Naive thymus-derived CD4-positive, alpha-beta T cell (primary cell): Measurements from ENCODE around the gene YBX2. TPM values are rescaled to one million over a fixed set of nuclear protein-coding genes. Genes with fewer than 3 reads are reported as not detected.

Experiments
- ATAC-seq: fragments of 150-1000 bp; cut with Tn5 transposase; 2 replicates; pipeline ENCODE4 v1.10.0; 2021; ENCODE audit warnings: mild to moderate bottlenecking, moderate library complexity
- CTCF ChIA-PET: fragments of 350-600 bp; sonication (Branson Sonifier 250); formaldehyde crosslinking; loops from one replicate; lab custom pipeline; 2021; ENCODE audit warnings: antibody characterized with exemption; lab: Charles Lee
- POLR2A ChIA-PET: fragments of 350-600 bp; sonication (Branson Sonifier 250); formaldehyde crosslinking; loops from one replicate; lab custom pipeline; 2021; ENCODE audit warnings: antibody characterized with exemption, inconsistent platforms; lab: Charles Lee
- DNase-seq, 9 donors: peaks; one replicate each; pipeline versions ENCODE4 v3.0.0 to v3.0.0-alpha.2; 2020 to 2022; ENCODE audit warnings: mixed read lengths in 1 of 9
- H3K27ac ChIP-seq: one replicate; pipeline ENCODE4 v1.7.0; 2013; ENCODE audit warnings: mild to moderate bottlenecking, low read depth, low read length, moderate library complexity
- H3K27me3 ChIP-seq, 2 donors: one replicate each; pipeline ENCODE4 v1.7.0; 2013; ENCODE audit warnings: low read length in 2 of 2, mild to moderate bottlenecking in 2 of 2, moderate library complexity in 2 of 2; ENCODE audit not compliant: control insufficient read depth in 2 of 2, insufficient read depth in 2 of 2
- H3K36me3 ChIP-seq, 3 experiments: 1 replicate in 2 of 3; 2 replicates in 1 of 3; pipeline ENCODE4 v1.7.0; 2013; ENCODE audit warnings: low read length in 3 of 3, mild to moderate bottlenecking in 3 of 3, moderate library complexity in 1 of 3; ENCODE audit not compliant: insufficient read depth in 3 of 3, control insufficient read depth in 2 of 3
- H3K4me1 ChIP-seq, 2 donors: one replicate each; pipeline ENCODE4 v1.7.0; 2013; ENCODE audit warnings: low read length in 2 of 2, mild to moderate bottlenecking in 2 of 2, moderate library complexity in 1 of 2; ENCODE audit not compliant: control insufficient read depth in 2 of 2, insufficient read depth in 2 of 2
- H3K4me3 ChIP-seq: 2 replicates; pipeline ENCODE4 v1.7.0; 2013; ENCODE audit warnings: mild to moderate bottlenecking, low read length
- H3K9me3 ChIP-seq, 3 experiments: 1 replicate in 2 of 3; 2 replicates in 1 of 3; pipeline ENCODE4 v1.7.0; 2013; ENCODE audit warnings: low read length in 3 of 3; ENCODE audit not compliant: control insufficient read depth in 2 of 3
- H3K27ac Mint-ChIP-seq, 9 donors: one replicate each; pipeline ENCODE4 v1.8.0; 2020 to 2022; ENCODE audit warnings: mixed read lengths in 9 of 9, mild to moderate bottlenecking in 8 of 9, moderate library complexity in 5 of 9, inconsistent platforms in 2 of 9
- H3K27me3 Mint-ChIP-seq, 5 donors: one replicate each; pipeline ENCODE4 v1.8.0; 2021 to 2022; ENCODE audit warnings: mixed read lengths in 5 of 5, mild to moderate bottlenecking in 1 of 5
- H3K36me3 Mint-ChIP-seq, 5 donors: one replicate each; pipeline ENCODE4 v1.8.0; 2020 to 2022; ENCODE audit warnings: mixed read lengths in 5 of 5, mild to moderate bottlenecking in 3 of 5, inconsistent platforms in 1 of 5
- H3K4me1 Mint-ChIP-seq, 7 donors: one replicate each; pipeline ENCODE4 v1.8.0; 2020 to 2022; ENCODE audit warnings: mixed read lengths in 7 of 7, mild to moderate bottlenecking in 3 of 7, inconsistent platforms in 1 of 7
- H3K4me3 Mint-ChIP-seq, 10 donors: one replicate each; pipeline ENCODE4 v1.8.0; 2020 to 2022; ENCODE audit warnings: mild to moderate bottlenecking in 10 of 10, mixed read lengths in 10 of 10, moderate library complexity in 6 of 10, inconsistent platforms in 2 of 10
- H3K9me3 Mint-ChIP-seq, 11 donors: one replicate each; pipeline ENCODE4 v1.8.0; 2020 to 2022; ENCODE audit warnings: mixed read lengths in 11 of 11, mild to moderate bottlenecking in 4 of 11, inconsistent platforms in 1 of 11, moderate library complexity in 1 of 11
- intact Hi-C, 2 donors: fragments of 100-400 bp; cut with micrococcal nuclease; formaldehyde crosslinking; loops; one replicate each; pipeline ENCODE4 v1.15.1; 2023
- polyA plus RNA-seq, 2 donors: library from polyadenylated mRNA; unstranded; fragments of 300-500 nt; fragmentation: Illumina TruSeq; gene quantifications; one replicate each; pipeline ENCODE4 v1.2.3, GENCODE V29; 2021
- total RNA-seq, 6 experiments: library from RNA in 5 of 6; stranded (reverse) in 5 of 6; gene quantifications; 1 replicate in 5 of 6; 2 replicates in 1 of 6; pipeline ENCODE4 v1.2.3 and lab custom pipeline; 2021 to 2026

YBX2 gene
- total and polyA plus RNA-seq, 7 experiments from 2014 or later: 0.27 to 0.64 (median 0.40) TPM; not detected in 4

- H3K36me3 Mint-ChIP-seq: peaks cover 5 to 31% (median 19%) of the 10 kb centered on the region in 5 donors
- Histone ChIP-seq H3K4me3 (peak overlapping the region; percentile 100), H3K4me1 (peaks cover 22 to 28% of the 10 kb centered on the region in 2 donors), H3K27ac (peak overlapping the region; percentile 92), H3K9me3 (no peaks in the 10 kb centered on the region), H3K36me3 (peaks cover 13 to 45% (median 21%) of the 10 kb centered on the region in 3 experiments), H3K27me3 (no peaks in the 10 kb centered on the region)
- ChIA-PET POLR2A (interaction anchor here (0.6 to 14.4 kb wide), 17 partner anchors 7 to 1774 kb away, joined by 3 to 265 read pairs (median 4); partner anchors contain the start of genes ACADVL, ACAP1, CTDNEP1 and DHX33), CTCF (interaction anchor here (0.7 to 1.8 kb wide), 4 partner anchors 9 to 191 kb away, joined by 3 to 6 read pairs (median 4); partner anchors contain the start of genes ACADVL, CTDNEP1, DLG4 and ELP5)
- H3K27me3 Mint-ChIP-seq: peaks cover 0 to 5% (median 0%) of the 10 kb centered on the region in 5 donors
- H3K27ac Mint-ChIP-seq: peak overlapping the region; percentile 96 to 100 (median 98)
- intact Hi-C loops: loop anchor here (2.0 to 5.0 kb wide), 3 partner anchors 208 to 591 kb away; partner anchors contain the start of genes C17orf100 (in 1 of the 2) and MED31 (in 1 of the 2)
- peak; percentile 85 to 96 (median 94) for DNase-seq
- H3K9me3 Mint-ChIP-seq: peaks cover 0 to 9% (median 0%) of the 10 kb centered on the region in 11 donors
- peak overlapping the region; percentile 88 to 98 (median 96) for H3K4me3 Mint-ChIP-seq
- ATAC-seq: peak; percentile 66
- H3K4me1 Mint-ChIP-seq: peaks cover 23 to 46% (median 36%) of the 10 kb centered on the region in 7 donors
Measured at GRCh38 chr17:7242717-7243452, 51.6 kb downstream of the YBX2 start.

DNA sequence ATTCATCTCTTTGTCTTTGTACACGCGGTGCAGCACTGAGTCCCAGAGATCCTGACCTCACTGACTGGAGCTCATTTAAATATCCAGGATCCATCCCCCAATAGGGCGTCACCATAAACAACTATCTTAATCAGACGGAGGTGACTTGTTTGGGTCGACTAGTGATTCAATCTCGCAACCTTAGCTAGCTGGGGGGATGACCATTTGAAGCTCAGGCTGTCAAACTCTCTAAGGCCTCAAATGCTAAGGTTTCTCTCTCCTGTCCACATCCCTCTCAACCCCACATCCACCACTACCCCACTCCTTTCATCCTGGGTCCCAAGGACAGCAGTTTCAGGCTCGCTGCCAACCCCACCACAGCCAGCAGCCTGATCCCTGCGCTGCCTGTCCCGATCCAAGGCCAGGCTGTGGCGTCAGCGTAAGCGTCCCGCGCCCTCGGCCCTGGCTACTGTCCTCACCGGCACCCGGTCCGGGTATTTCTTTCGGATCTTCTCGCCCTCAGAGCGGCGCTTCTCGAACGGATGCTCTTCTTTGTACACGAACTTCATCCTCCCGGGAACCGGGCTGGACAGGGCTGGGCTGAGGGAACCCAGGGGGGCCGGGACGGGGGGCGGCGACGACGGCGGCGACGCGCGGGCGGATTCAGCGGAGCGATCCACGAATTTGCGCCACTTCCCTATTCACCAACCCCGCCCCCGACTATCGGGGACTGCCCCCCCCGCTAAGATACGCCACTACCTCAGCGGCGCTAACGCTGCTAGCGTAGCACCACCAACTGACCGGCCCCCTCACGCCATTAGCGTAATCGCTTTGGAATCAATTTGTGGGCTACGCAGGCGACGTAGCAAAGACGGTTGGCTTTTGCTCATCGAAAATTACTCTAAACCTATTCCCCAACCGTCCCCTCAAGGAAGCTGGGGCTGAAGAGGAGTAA, 52.4 kb downstream of the YBX2 start, which contains the start of gene GABARAP:
TSS of gene GABARAP (minus strand) at position 667 of the 934 bp plus-strand sequence. CDS start at position 548, 119 bp downstream.
- peaks cover 13 to 44% (median 21%) of the 10 kb centered on the region in 3 experiments for H3K36me3 ChIP-seq
- peaks cover 7 to 31% (median 20%) of the 10 kb centered on the region in 5 donors for H3K36me3 Mint-ChIP-seq
- ChIA-PET POLR2A (interaction anchor here (0.6 to 14.4 kb wide), 21 partner anchors 8 to 1773 kb away, joined by 3 to 265 read pairs (median 4); partner anchors contain the start of genes ACADVL, ACAP1, CTDNEP1 and DHX33), CTCF (interaction anchor here (0.7 to 1.8 kb wide), 5 partner anchors 10 to 273 kb away, joined by 3 to 6 read pairs (median 4); partner anchors contain the start of genes ACADVL, CTDNEP1, DLG4 and ELP5)
- peaks cover 0 to 9% (median 0%) of the 10 kb centered on the region in 11 donors for H3K9me3 Mint-ChIP-seq
- H3K4me3 Mint-ChIP-seq: peak within 1 kb of the TSS; percentile 88 to 98 (median 96)
- intact Hi-C loops: loop anchor here (2.0 to 5.0 kb wide), 3 partner anchors 207 to 590 kb away; partner anchors contain the start of genes C17orf100 (in 1 of the 2) and MED31 (in 1 of the 2)
- peak; percentile 81 to 92 (median 89) for DNase-seq
- peaks cover 22 to 33% of the 10 kb centered on the region in 2 donors for H3K4me1 ChIP-seq
- peak within 1 kb of the TSS; percentile 92 for H3K27ac ChIP-seq
- H3K9me3 ChIP-seq: no peaks in the 10 kb centered on the region
- H3K27ac Mint-ChIP-seq: peak within 1 kb of the TSS; percentile 96 to 100 (median 98)
- H3K4me3 ChIP-seq: peak within 1 kb of the TSS; percentile 100
- ATAC-seq: peak; percentile 65
- peaks cover 0 to 5% (median 0%) of the 10 kb centered on the region in 5 donors for H3K27me3 Mint-ChIP-seq
- H3K4me1 Mint-ChIP-seq: peaks cover 27 to 51% (median 40%) of the 10 kb centered on the region in 7 donors
- H3K27me3 ChIP-seq: no peaks in the 10 kb centered on the region

DNA sequence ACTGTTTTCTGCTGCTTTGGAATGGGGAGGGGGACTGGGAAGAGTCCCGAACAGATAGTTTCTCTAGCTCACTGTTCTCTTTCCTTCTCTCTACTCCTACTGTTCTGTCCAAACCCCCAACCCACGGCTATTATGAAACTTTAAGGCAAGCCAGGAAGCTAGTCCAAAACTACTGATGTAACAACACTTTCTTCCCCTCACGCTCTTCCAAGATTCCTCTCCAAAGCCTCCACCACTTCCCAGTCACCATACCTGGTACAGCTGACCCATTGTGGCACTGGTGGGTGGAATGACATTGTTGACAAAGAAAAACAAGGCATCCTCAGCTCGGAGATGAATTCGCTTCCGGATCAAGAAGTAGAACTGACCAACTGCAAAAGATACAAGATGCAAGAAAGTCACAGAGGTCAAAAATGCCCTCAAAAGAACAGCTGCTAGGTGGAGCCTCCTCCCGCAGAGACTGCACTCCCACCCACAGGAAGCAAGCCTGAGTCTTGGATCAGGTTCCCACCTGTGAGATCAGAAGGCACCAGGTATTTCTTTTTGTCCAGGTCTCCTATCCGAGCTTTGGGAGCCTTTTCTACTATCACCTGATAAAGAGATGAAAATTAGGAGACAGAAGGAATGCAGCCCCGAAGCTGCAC, 53.2 kb downstream of the YBX2 start:
- H3K36me3 ChIP-seq: peaks cover 8 to 44% (median 19%) of the 10 kb centered on the region in 3 experiments
- ATAC-seq (no peak), DNase-seq (no peak)
- intact Hi-C loops: loop anchor here in 1 of 2 donors (5.0 kb wide), 1 partner anchor 589 kb away; the partner anchor contains the start of genes C17orf100 and MED31
- peak overlapping the region; percentile 100 for H3K4me3 ChIP-seq
- H3K27ac Mint-ChIP-seq: peak overlapping the region; percentile 96 to 100 (median 98)
- ChIA-PET POLR2A (interaction anchor here (0.7 to 14.4 kb wide), 9 partner anchors 9 to 446 kb away, joined by 3 to 265 read pairs (median 13); partner anchors contain the start of genes ACADVL, ACAP1, CTDNEP1 and DLG4), CTCF (interaction anchor here (0.7 to 1.8 kb wide), 3 partner anchors 10 to 274 kb away, joined by 3 to 6 read pairs (median 4); partner anchors contain the start of genes ACADVL, CTDNEP1, DLG4 and ELP5)
- peaks cover 0 to 9% (median 0%) of the 10 kb centered on the region in 11 donors for H3K9me3 Mint-ChIP-seq
- H3K27me3 Mint-ChIP-seq: peaks cover 0 to 5% (median 0%) of the 10 kb centered on the region in 5 donors
- peak overlapping the region; percentile 92 for H3K27ac ChIP-seq
- H3K4me3 Mint-ChIP-seq: peak overlapping the region; percentile 88 to 98 (median 96)
- peaks cover 22 to 37% of the 10 kb centered on the region in 2 donors for H3K4me1 ChIP-seq
- H3K9me3 ChIP-seq: no peaks in the 10 kb centered on the region
- H3K4me1 Mint-ChIP-seq: peaks cover 31 to 51% (median 46%) of the 10 kb centered on the region in 7 donors
- peaks cover 7 to 31% (median 21%) of the 10 kb centered on the region in 5 donors for H3K36me3 Mint-ChIP-seq
- H3K27me3 ChIP-seq: no peaks in the 10 kb centered on the region

- Histone ChIP-seq H3K4me1 (peaks cover 22 to 37% of the 10 kb centered on the region in 2 donors), H3K9me3 (no peaks in the 10 kb centered on the region), H3K27me3 (no peaks in the 10 kb centered on the region), H3K36me3 (peaks cover 5 to 47% (median 13%) of the 10 kb centered on the region in 3 experiments), H3K4me3 (no peak overlapping the region), H3K27ac (peak overlapping the region; percentile 92)
- Mint-ChIP-seq H3K27me3 (peaks cover 0 to 5% (median 0%) of the 10 kb centered on the region in 5 donors), H3K4me3 (peak overlapping the region; percentile 88 to 98 (median 95)), H3K27ac (peak overlapping the region; percentile 29 to 100 (median 97)), H3K9me3 (peaks cover 0 to 10% (median 0%) of the 10 kb centered on the region in 11 donors), H3K4me1 (peaks cover 38 to 57% (median 52%) of the 10 kb centered on the region in 7 donors), H3K36me3 (peaks cover 5 to 32% (median 21%) of the 10 kb centered on the region in 5 donors)
- intact Hi-C loops: loop anchor here in 1 of 2 donors (5.0 kb wide), 1 partner anchor 588 kb away; the partner anchor contains the start of genes C17orf100 and MED31
- CTCF ChIA-PET: no interaction called here
- POLR2A ChIA-PET: interaction anchor here (0.6 to 14.4 kb wide), 10 partner anchors 8 to 447 kb away, joined by 3 to 265 read pairs (median 13); partner anchors contain the start of genes ACADVL, ACAP1, CTDNEP1 and DLG4
- ATAC-seq (no peak), DNase-seq (no peak)
Measured at GRCh38 chr17:7240375-7240774, 54.1 kb downstream of the YBX2 start.
